Calu3 (cell line): ENCODE results near the gene SEMA4G. TPM values are rescaled to one million over a fixed set of nuclear protein-coding genes. Genes with fewer than 3 reads are reported as not detected.

Experiments
- BruUV-seq: library from RNA; stranded (reverse); fragments of 400-500 nt; replicated peaks from 2 replicates; lab custom pipeline; 2021; lab: Mats Ljungman, UMichigan
- CTCF ChIA-PET: fragments of 300-600 bp; sonication (Branson Sonifier 250); formaldehyde crosslinking; loops from one replicate; lab custom pipeline; 2022; ENCODE audit warnings: antibody characterized with exemption; lab: Charles Lee
- DNase-seq: peaks from one replicate; pipeline ENCODE4 v3.0.0; 2022
- H3K27ac Mint-ChIP-seq: one replicate; pipeline ENCODE4 v1.8.0; 2022; ENCODE audit warnings: mixed read lengths; ENCODE audit not compliant: unreplicated experiment
- H3K27me3 Mint-ChIP-seq: one replicate; pipeline ENCODE4 v1.8.0; 2022; ENCODE audit warnings: mixed read lengths; ENCODE audit not compliant: unreplicated experiment
- H3K36me3 Mint-ChIP-seq: one replicate; pipeline ENCODE4 v1.8.0; 2022; ENCODE audit warnings: mild to moderate bottlenecking, moderate library complexity, mixed read lengths; ENCODE audit not compliant: insufficient read depth, unreplicated experiment
- H3K4me1 Mint-ChIP-seq: one replicate; pipeline ENCODE4 v1.8.0; 2022; ENCODE audit warnings: mild to moderate bottlenecking, low read depth, mixed read lengths; ENCODE audit not compliant: unreplicated experiment
- H3K4me3 Mint-ChIP-seq: one replicate; pipeline ENCODE4 v1.8.0; 2022; ENCODE audit warnings: mild to moderate bottlenecking, low read depth, moderate library complexity, mixed read lengths; ENCODE audit not compliant: unreplicated experiment
- H3K9me3 Mint-ChIP-seq: one replicate; pipeline ENCODE4 v1.8.0; 2022; ENCODE audit warnings: low read depth, mixed read lengths; ENCODE audit not compliant: unreplicated experiment
- intact Hi-C: fragments of 100-400 bp; cut with micrococcal nuclease; formaldehyde crosslinking; loops from one replicate; pipeline ENCODE4 v1.10.0; 2022; ENCODE audit not compliant: unreplicated experiment
- total RNA-seq: library from RNA; stranded (reverse); gene quantifications from 2 replicates; pipeline ENCODE4 v1.2.3, GENCODE V29; 2022
- TF ChIP-seq, protein P1 (sequence below): fragments of 200-600 bp; IDR thresholded peaks from one replicate; pipeline ENCODE4 v1.8.0; 2022; ENCODE audit warnings: antibody characterized with exemption; ENCODE audit not compliant: unreplicated experiment

Gene SEMA4G
- total RNA-seq, 1 experiment from 2014 or later: 15.9 TPM

DNA sequence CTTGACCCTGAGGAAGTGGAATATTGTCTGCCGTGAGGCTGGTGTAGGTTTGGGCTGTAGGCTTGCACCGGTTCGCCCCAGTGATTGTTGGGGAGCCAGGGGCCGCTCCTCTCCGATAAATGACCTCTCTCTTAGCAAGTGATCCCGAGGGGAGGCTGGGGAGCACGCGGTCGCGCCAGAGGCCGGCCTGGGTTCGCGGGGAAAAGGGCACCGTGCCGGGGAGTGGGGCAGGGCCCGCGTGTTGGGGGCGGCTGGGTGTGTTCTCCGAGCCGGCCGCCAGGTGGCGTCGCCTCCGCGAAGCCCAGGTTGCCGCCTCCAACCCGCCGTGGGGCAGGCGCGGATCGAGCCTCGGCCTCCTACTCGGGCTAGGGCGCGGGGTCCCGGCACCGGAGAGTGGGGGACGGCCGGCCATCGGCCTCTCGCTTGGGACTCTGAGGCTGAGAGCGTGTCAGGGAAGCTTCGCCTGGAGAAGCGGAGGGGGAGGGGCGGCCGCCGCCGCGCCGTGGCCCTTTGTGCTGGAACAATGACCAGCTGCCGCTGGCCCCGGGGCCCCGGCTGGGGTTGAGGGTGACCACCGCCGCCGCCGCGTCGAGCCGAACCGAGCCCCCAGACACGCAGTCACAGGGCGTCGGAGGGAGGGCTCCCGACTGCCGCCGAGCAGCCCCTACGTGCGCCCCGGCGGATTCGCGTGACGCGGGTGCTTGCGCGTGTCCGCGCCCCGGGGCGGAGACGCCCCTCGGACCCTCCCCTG lies 29.9 kb downstream of the SEMA4G start:
- intact Hi-C loops: no loop called here
- no TSS peak for BruUV-seq

DNA sequence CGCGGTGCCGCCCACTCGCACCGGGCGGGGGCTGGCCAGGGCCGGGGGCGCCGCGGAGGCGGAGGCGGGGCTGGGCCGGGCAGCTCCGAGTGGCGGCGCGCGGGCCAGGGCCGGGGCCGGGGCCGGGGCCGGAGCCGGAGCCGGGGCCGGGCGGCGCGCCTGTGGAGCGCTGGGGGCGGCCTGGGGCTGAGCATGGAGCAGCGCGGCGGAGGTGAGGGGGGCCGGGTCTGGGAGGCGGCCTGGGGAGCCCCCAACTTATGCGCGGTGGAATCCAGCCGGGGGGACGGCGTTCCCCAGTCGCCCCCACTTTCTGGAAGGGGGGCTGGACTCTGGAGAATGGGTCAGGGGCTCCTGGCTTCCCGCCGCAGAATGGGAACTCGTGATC lies 30.4 kb downstream of the SEMA4G start, which contains the start of gene LZTS2:
TSS of gene LZTS2 (plus strand) at position 67 of the 385 bp plus-strand sequence. CDS start 2,731 bp downstream, outside the sequence.
- CTCF ChIA-PET: interaction anchor here (0.7 to 1.0 kb wide), 2 partner anchors 12 to 15 kb away, joined by 3 to 5 read pairs; no protein-coding TSS in a partner anchor
- H3K27ac Mint-ChIP-seq: peak within 1 kb of the TSS; percentile 69
- TF ChIP-seq, protein P1, sequence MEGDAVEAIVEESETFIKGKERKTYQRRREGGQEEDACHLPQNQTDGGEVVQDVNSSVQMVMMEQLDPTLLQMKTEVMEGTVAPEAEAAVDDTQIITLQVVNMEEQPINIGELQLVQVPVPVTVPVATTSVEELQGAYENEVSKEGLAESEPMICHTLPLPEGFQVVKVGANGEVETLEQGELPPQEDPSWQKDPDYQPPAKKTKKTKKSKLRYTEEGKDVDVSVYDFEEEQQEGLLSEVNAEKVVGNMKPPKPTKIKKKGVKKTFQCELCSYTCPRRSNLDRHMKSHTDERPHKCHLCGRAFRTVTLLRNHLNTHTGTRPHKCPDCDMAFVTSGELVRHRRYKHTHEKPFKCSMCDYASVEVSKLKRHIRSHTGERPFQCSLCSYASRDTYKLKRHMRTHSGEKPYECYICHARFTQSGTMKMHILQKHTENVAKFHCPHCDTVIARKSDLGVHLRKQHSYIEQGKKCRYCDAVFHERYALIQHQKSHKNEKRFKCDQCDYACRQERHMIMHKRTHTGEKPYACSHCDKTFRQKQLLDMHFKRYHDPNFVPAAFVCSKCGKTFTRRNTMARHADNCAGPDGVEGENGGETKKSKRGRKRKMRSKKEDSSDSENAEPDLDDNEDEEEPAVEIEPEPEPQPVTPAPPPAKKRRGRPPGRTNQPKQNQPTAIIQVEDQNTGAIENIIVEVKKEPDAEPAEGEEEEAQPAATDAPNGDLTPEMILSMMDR: no peak
- H3K27me3 Mint-ChIP-seq: no peaks in the 10 kb centered on the region
- peak within 1 kb of the TSS; percentile 70 for H3K4me3 Mint-ChIP-seq
- intact Hi-C loops: no loop called here
- peaks cover 14% of the 10 kb centered on the region for H3K4me1 Mint-ChIP-seq
- peak; percentile 41 for DNase-seq
- BruUV-seq: no TSS peak
- H3K9me3 Mint-ChIP-seq: no peaks in the 10 kb centered on the region
- peaks cover 61% of the 10 kb centered on the region for H3K36me3 Mint-ChIP-seq

More for the DNA sequence above, 29.9 kb downstream of the SEMA4G start:
- TF ChIP-seq, protein P1: peak; percentile 84
- Mint-ChIP-seq H3K36me3 (peaks cover 61% of the 10 kb centered on the region), H3K27ac (peak overlapping the region; percentile 69), H3K9me3 (no peaks in the 10 kb centered on the region), H3K4me1 (peaks cover 14% of the 10 kb centered on the region), H3K27me3 (no peaks in the 10 kb centered on the region), H3K4me3 (peak overlapping the region; percentile 70)
- CTCF ChIA-PET: interaction anchor here (0.7 to 1.5 kb wide), 3 partner anchors 12 to 15 kb away, joined by 3 to 17 read pairs (median 5); no protein-coding TSS in a partner anchor
- peak; percentile 74 for DNase-seq

DNA sequence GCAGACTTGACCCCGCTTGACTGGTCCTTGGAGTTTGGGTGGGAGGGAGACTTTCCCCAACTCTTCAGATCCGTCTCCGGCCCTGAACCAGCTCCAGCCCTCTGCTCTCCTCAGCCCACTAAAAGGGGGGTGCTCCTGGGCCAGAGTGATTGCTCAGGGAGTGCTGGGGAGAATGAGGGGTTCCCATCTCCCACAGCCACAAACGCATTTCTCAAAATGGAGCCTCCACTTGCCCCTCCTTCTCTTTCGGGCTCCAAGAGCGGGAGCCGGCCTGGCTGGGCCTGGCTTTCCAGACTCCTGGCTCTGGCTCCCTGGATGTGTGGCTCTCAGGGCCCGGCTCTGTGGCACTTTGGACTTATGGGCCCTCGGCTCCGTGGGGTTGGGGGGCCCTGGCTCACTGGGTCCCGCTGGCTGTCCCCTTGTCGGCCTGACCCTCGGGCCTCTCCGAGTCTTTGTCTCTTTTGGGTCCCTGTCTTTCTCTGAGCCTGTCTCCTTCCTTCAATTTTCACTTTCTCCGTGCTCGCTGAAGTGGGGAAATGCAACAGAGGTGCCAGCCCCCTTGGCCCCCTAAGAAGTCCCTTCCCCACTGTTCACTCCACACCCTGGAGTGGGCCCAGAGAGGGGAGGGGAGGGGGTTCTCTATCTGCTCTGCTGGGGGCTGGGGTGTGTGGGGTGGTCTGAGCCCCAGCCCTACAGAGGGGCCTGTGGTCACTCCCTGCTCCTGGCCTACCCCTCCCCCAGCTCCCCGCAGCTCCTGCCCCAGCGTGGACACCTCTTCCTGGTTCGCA lies 31.0 kb downstream of the SEMA4G start:
- no TSS peak for BruUV-seq
- intact Hi-C loops: no loop called here
- Mint-ChIP-seq H3K9me3 (no peaks in the 10 kb centered on the region), H3K4me3 (peak overlapping the region; percentile 47), H3K27me3 (no peaks in the 10 kb centered on the region), H3K27ac (peak overlapping the region; percentile 44), H3K4me1 (peaks cover 14% of the 10 kb centered on the region), H3K36me3 (peaks cover 57% of the 10 kb centered on the region)
- TF ChIP-seq, protein P1: no peak
- CTCF ChIA-PET: interaction anchor here (1.0 kb wide), 1 partner anchor 11 kb away, joined by 5 read pairs; no protein-coding TSS in a partner anchor
- DNase-seq: no peak

- Mint-ChIP-seq H3K36me3 (peaks cover 50% of the 10 kb centered on the region), H3K27ac (peak overlapping the region; percentile 7), H3K27me3 (no peaks in the 10 kb centered on the region), H3K4me3 (peak overlapping the region; percentile 47), H3K9me3 (no peaks in the 10 kb centered on the region), H3K4me1 (peaks cover 14% of the 10 kb centered on the region)
- TF ChIP-seq, protein P1: no peak
- intact Hi-C loops: no loop called here
- TSS peak; percentile 18 for BruUV-seq
- CTCF ChIA-PET: no interaction called here
- DNase-seq: no peak
Observed at GRCh38 chr10:101000915-101001658, 31.8 kb downstream of the SEMA4G start.
